ENCODE measurements around the gene SIK3.

GRCh38 chr11:116955548-116955947, 142.7 kb downstream of the SIK3 start:
- TF ChIP-seq CTCF (IDR thresholded peaks at IDR 0.05) (no peak), POLR2A (IDR thresholded peaks at IDR 0.05) (no peak)
